Measurements from ENCODE around the gene ATP13A2.

ATP13A2 gene

DNA sequence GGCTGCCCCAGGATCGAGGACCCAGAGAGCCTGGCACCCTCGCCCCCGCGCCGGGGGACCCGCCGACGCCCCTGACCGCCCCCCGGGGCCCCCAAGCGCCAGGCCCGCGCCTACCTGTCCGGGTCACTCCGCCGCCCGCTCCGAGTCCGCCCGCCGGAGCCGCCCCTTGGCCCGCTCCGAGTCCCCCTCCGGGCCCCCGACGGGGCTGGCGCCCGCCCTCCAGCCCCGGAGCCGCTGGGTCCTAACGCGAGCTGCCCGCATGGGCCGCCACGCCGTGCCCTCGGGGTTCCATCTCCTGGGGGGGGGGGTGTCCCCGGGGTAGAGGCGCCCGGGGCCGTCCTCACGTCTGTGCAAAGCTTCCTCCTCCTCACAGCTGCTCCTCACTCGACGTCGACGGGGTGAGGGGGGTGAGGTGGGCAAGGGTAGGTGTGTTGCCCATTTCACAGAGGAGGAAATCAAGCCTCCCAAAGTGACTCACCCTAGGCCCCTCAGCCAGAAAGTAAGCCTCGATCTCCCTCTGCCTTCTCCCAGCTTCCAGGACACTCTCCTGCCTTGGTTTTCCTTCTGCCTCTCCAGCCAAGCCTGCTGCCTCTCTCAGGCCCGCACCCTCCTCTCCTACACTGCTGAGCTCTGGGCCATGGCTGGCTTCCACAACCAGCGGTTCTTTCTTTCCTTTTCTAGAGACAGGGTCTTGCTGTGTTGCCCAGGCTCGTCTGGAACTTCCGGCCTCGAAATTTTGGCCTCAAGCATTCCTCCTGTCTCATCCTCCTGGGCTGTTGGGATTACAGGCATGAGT lies 31.1 kb downstream of the ATP13A2 start, which contains the start of gene MFAP2:
Gene MFAP2, minus strand, starts transcription at position 148 of the 796 bp plus-strand sequence. CDS start 2,347 bp downstream, outside the sequence.
- DNase-seq (ENCODE audit: extremely low read depth in 1 of 2, low read depth in 1 of 2) = no peak

- DNase-seq (ENCODE audit: extremely low read depth in 1 of 2, low read depth in 1 of 2) = no peak
Measured at GRCh38 chr1:16979475-16980327, 32.0 kb downstream of the ATP13A2 start.

GRCh38 chr1:16978567-16979474 lies 32.9 kb downstream of the ATP13A2 start:
- no peak for DNase-seq (ENCODE audit: extremely low read depth in 1 of 2, low read depth in 1 of 2)

- DNase-seq (ENCODE audit: extremely low read depth in 1 of 2, low read depth in 1 of 2) = no peak
Measured at GRCh38 chr1:16978139-16978538, 33.6 kb downstream of the ATP13A2 start.

GRCh38 chr1:16977377-16977776 lies 34.4 kb downstream of the ATP13A2 start:
- DNase-seq (ENCODE audit: extremely low read depth in 1 of 2, low read depth in 1 of 2) = no peak

- DNase-seq (ENCODE audit: extremely low read depth in 1 of 2, low read depth in 1 of 2) = no peak
Measured at GRCh38 chr1:16976966-16977365, 34.8 kb downstream of the ATP13A2 start.

GRCh38 chr1:16975838-16976237 lies 35.9 kb downstream of the ATP13A2 start:
- DNase-seq (ENCODE audit: extremely low read depth in 1 of 2, low read depth in 1 of 2) = no peak

DNA sequence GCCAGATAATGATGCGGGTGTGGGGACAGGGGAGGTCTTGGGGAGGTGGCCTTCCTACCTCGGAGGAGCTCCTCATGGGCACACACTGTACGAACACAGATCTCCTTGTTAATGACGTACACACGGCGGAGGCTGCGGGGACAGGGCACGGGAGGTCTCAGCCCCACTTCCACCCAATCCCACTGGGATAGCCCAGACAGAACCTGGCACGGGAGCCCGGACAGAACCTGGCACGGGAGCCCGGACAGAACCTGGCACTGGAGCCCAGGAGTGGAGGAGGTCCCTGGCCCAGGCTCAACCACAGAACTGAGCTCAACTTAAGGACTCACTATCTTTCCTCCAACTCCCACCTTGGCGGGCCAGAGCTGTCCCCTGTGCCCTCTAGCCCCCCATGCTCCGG lies 36.5 kb downstream of the ATP13A2 start:
- no peak for DNase-seq (ENCODE audit: extremely low read depth in 1 of 2, low read depth in 1 of 2)

GRCh38 chr1:16973215-16973614 lies 38.5 kb downstream of the ATP13A2 start:
- no peak for DNase-seq (ENCODE audit: extremely low read depth in 1 of 2, low read depth in 1 of 2)

- no peak for DNase-seq (ENCODE audit: extremely low read depth in 1 of 2, low read depth in 1 of 2)
Measured at GRCh38 chr1:16972189-16972895, 39.4 kb downstream of the ATP13A2 start.

GRCh38 chr1:16971341-16972188 lies 40.2 kb downstream of the ATP13A2 start:
- DNase-seq (ENCODE audit: extremely low read depth in 1 of 2, low read depth in 1 of 2) = no peak

DNA sequence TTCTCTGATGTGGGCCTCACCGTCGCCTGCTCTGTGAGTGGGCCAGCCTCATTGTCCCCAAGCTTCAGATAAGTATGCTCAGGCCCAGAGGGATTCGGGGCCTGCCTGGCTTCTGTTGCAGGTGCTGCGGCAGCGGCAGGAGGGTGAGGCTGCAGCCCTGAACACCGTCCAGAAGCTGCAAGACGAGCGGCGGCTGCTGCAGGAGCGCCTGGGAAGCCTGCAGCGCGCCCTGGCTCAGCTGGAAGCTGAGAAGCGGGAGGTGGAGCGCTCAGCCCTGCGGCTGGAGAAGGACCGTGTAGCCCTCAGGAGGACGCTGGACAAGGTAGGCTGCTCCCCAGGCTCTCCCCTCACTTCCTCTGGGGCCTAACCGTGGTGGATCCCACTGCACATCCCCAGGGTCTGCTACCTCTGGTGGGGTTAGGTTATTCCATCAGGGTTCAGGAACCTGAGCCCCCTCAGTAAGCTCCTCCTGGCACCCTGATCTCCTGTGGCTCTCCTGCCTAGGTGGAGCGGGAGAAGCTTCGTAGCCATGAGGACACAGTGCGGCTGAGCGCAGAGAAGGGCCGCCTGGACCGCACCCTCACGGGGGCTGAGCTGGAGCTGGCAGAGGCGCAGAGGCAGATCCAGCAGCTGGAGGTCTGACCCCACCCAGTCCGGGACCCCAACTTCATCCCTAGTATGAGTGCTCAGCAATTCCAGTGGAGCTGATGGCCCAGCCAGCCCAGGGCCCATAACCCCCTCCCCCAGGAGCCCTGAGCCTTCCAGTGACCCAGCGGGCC lies 41.4 kb downstream of the ATP13A2 start:
- DNase-seq (ENCODE audit: extremely low read depth in 1 of 2, low read depth in 1 of 2) = no peak

- DNase-seq (ENCODE audit: extremely low read depth in 1 of 2, low read depth in 1 of 2) = no peak
Measured at GRCh38 chr1:16969651-16970050, 42.1 kb downstream of the ATP13A2 start.

DNA sequence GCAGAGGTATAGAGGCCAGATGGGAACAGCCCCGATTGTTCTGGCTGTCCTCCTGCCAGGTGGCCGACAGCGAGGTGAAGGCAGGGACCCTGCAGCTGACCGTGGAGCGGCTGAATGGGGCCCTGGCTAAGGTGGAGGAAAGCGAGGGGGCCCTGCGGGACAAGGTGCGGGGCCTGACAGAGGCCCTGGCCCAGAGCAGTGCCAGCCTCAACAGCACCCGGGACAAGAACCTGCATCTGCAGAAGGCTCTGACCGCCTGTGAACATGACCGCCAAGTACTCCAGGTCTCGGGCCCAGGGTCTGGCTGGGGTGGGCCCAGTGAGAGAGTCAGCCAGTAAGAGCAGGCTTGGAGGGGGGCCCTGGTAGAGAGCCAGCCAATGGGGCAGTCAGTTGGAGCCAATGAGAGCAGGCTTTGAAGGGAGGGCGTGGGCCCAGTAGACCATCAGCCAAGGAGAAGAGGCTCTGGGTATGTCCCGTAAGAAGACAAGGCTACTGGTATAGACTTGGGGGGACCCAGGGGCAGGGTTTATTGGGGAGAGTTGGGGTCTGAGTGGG lies 42.6 kb downstream of the ATP13A2 start:
- DNase-seq (ENCODE audit: extremely low read depth in 1 of 2, low read depth in 1 of 2) = no peak

GRCh38 chr1:16968372-16968771 lies 43.4 kb downstream of the ATP13A2 start:
- DNase-seq (ENCODE audit: extremely low read depth in 1 of 2, low read depth in 1 of 2) = no peak

DNA sequence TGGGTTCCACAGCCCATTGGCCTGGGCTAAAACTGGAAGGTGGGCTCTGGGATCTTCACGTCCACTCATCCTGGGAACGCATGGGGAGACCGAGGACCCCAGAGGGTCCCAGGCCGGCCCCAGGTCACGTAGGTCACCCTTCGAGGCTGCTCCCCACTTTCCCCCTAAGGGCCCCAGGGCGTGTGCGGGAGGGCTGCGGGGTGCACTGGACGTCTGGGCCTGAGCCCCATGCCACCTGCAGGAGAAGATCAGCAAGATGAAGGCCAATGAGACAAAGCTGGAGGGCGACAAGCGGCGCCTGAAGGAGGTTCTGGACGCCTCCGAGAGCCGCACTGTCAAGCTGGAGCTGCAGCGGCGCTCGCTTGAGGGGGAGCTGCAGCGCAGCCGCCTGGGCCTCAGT lies 43.8 kb downstream of the ATP13A2 start:
- DNase-seq (ENCODE audit: extremely low read depth in 1 of 2, low read depth in 1 of 2) = no peak

DNA sequence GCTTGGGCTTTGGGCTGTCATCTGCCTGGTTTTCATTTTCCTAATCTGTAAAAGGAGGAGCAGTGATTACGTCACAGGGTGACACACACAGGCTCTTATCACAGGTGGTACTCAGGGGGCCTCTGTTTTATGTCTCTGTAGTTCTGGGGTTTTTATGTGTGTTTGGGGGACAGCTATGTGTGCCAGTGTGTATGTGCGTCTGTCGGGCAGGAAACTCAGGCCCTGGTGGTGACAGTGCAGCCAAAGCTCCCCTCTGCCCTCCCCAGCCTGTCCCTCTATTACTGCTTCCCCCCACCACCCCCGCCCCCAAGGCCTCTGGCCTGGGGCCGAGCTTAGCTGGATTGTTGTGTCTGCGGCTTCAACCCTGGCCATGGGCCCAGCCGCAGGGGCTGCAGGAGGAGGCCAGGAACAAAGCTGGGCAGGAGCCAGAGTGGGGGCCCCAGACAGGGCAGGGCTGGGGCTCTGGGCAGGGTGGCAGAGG lies 44.6 kb downstream of the ATP13A2 start:
- no peak for DNase-seq (ENCODE audit: extremely low read depth in 1 of 2, low read depth in 1 of 2)

- no peak for DNase-seq (ENCODE audit: extremely low read depth in 1 of 2, low read depth in 1 of 2)
Measured at GRCh38 chr1:16966282-16966681, 45.4 kb downstream of the ATP13A2 start.

Measured in activated CD8-positive, alpha-beta memory T cell treated with anti-CD3 and anti-CD28 coated beads for 1 hour (primary cell).